Measurements from ENCODE around the gene GPR27. TPM values are rescaled to one million over a fixed set of nuclear protein-coding genes. Genes with fewer than 3 reads are reported as not detected.
A peak's percentile ranks its signal among the peaks of the same experiment; 100 is the strongest.

Gene GPR27
- 13.0 TPM for polyA plus RNA-seq (2013, experiment 1 of 2)
- 13.4 TPM for polyA plus RNA-seq (2013, experiment 2 of 2)

- H3K27ac ChIP-seq (replicated peaks; ENCODE audit: low read length), result no peak within 1 kb of the TSS
- peak within 1 kb of the TSS; percentile 99 for H3K4me2 ChIP-seq (ENCODE audit: insufficient read depth, low read length, poor library complexity, severe bottlenecking)
- H2BK5ac ChIP-seq (ENCODE audit: low read length), result peak within 1 kb of the TSS; percentile 17
- H3K9me3 ChIP-seq (replicated peaks in 1 of 2; ENCODE audit: control insufficient read depth in 2 of 2, insufficient read depth in 1 of 2, low read depth in 1 of 2, low read length in 2 of 2), result no peaks in the 10 kb centered on the region
- peak within 1 kb of the TSS; percentile 62 to 98 for H3K4me3 ChIP-seq (ENCODE audit: low read length in 2 of 2)
- peaks cover 8 to 79% (median 39%) of the 10 kb centered on the region in 3 experiments for H3K27me3 ChIP-seq (ENCODE audit: control insufficient read depth in 3 of 3, insufficient read depth in 3 of 3, low read depth in 1 of 3, low read length in 3 of 3)
- no peaks in the 10 kb centered on the region for H3K79me1 ChIP-seq (ENCODE audit: low read depth, low read length)
- peak within 1 kb of the TSS; percentile 98 for H3K9ac ChIP-seq (ENCODE audit: low read depth, low read length, poor library complexity)
- H2BK120ac ChIP-seq (ENCODE audit: low read depth, low read length), result peak within 1 kb of the TSS; percentile 87
- peak within 1 kb of the TSS; percentile 89 for H2BK15ac ChIP-seq (ENCODE audit: low read length)
- H3K18ac ChIP-seq (ENCODE audit: low read length), result peak within 1 kb of the TSS; percentile 100
- peak within 1 kb of the TSS; percentile 89 for H4K91ac ChIP-seq (ENCODE audit: low read depth, low read length, poor library complexity)
- H2BK12ac ChIP-seq (ENCODE audit: low read length), result peak within 1 kb of the TSS; percentile 87
- no CpG with 5 or more reads among the region's 131 CpGs for WGBS, 2 donors (ENCODE audit: extremely low coverage in 2 of 2, insufficient read length in 2 of 2, insufficient replicate concordance in 1 of 2)
- H3K4ac ChIP-seq (ENCODE audit: low read length), result peak within 1 kb of the TSS; percentile 97
- H4K8ac ChIP-seq (ENCODE audit: low read depth, low read length), result peak within 1 kb of the TSS; percentile 89
- H3K14ac ChIP-seq (ENCODE audit: low read length), result peak within 1 kb of the TSS; percentile 76
- peak within 1 kb of the TSS; percentile 93 for H2AFZ ChIP-seq (ENCODE audit: low read length)
- peaks cover 0 to 4% of the 10 kb centered on the region in 2 donors for H3K4me1 ChIP-seq (ENCODE audit: control insufficient read depth in 2 of 2, insufficient read depth in 1 of 2, low read depth in 1 of 2, low read length in 2 of 2)
- peak within 1 kb of the TSS; percentile 32 for H2AK5ac ChIP-seq (ENCODE audit: low read depth, low read length)
- H3K23ac ChIP-seq (ENCODE audit: low read depth, low read length, poor library complexity), result peak within 1 kb of the TSS; percentile 98
- no peaks in the 10 kb centered on the region for H3K36me3 ChIP-seq (replicated peaks in 1 of 2; ENCODE audit: control insufficient read depth in 2 of 2, insufficient read depth in 2 of 2, low read length in 2 of 2)
- no peak for DNase-seq (ENCODE audit: low spot score)
Measured at GRCh38 chr3:71753701-71754609, at the start of gene GPR27. GPR27 (plus strand) TSS chr3:71753855; CDS start chr3:71754050, 195 bp downstream.

- Histone ChIP-seq H3K18ac (ENCODE audit: low read length) (no peak overlapping the region), H3K27ac (replicated peaks; ENCODE audit: low read length) (no peak overlapping the region), H3K4me3 (ENCODE audit: low read length in 2 of 2) (no peak overlapping the region), H3K36me3 (replicated peaks in 1 of 2; ENCODE audit: control insufficient read depth in 2 of 2, insufficient read depth in 2 of 2, low read length in 2 of 2) (no peaks in the 10 kb centered on the region), H3K9me3 (replicated peaks in 1 of 2; ENCODE audit: control insufficient read depth in 2 of 2, insufficient read depth in 1 of 2, low read depth in 1 of 2, low read length in 2 of 2) (no peaks in the 10 kb centered on the region), H3K4me2 (ENCODE audit: insufficient read depth, low read length, poor library complexity, severe bottlenecking) (no peak overlapping the region), H3K27me3 (ENCODE audit: control insufficient read depth in 3 of 3, insufficient read depth in 3 of 3, low read depth in 1 of 3, low read length in 3 of 3) (no peaks in the 10 kb centered on the region), H2AK5ac (ENCODE audit: low read depth, low read length) (no peak overlapping the region), H3K14ac (ENCODE audit: low read length) (no peak overlapping the region), H3K23ac (ENCODE audit: low read depth, low read length, poor library complexity) (no peak overlapping the region), H3K79me1 (ENCODE audit: low read depth, low read length) (no peaks in the 10 kb centered on the region), H2BK12ac (ENCODE audit: low read length) (no peak overlapping the region), H3K9ac (ENCODE audit: low read depth, low read length, poor library complexity) (no peak overlapping the region), H2BK120ac (ENCODE audit: low read depth, low read length) (no peak overlapping the region), H2AFZ (ENCODE audit: low read length) (no peak overlapping the region), H4K91ac (ENCODE audit: low read depth, low read length, poor library complexity) (no peak overlapping the region), H3K4ac (ENCODE audit: low read length) (no peak overlapping the region), H3K4me1 (ENCODE audit: control insufficient read depth in 2 of 2, insufficient read depth in 1 of 2, low read depth in 1 of 2, low read length in 2 of 2) (no peaks in the 10 kb centered on the region), H2BK5ac (ENCODE audit: low read length) (no peak overlapping the region), H2BK15ac (ENCODE audit: low read length) (no peak overlapping the region), H4K8ac (ENCODE audit: low read depth, low read length) (no peak overlapping the region)
- no peak for DNase-seq (ENCODE audit: low spot score)
Measured at GRCh38 chr3:71704915-71705314, 48.7 kb upstream of the GPR27 start.

- Histone ChIP-seq H2BK15ac (ENCODE audit: low read length) (no peak overlapping the region), H3K27me3 (ENCODE audit: control insufficient read depth in 3 of 3, insufficient read depth in 3 of 3, low read depth in 1 of 3, low read length in 3 of 3) (no peaks in the 10 kb centered on the region), H2AFZ (ENCODE audit: low read length) (no peak overlapping the region), H4K8ac (ENCODE audit: low read depth, low read length) (no peak overlapping the region), H2BK120ac (ENCODE audit: low read depth, low read length) (no peak overlapping the region), H3K9me3 (replicated peaks in 1 of 2; ENCODE audit: control insufficient read depth in 2 of 2, insufficient read depth in 1 of 2, low read depth in 1 of 2, low read length in 2 of 2) (no peaks in the 10 kb centered on the region), H3K4me1 (ENCODE audit: control insufficient read depth in 2 of 2, insufficient read depth in 1 of 2, low read depth in 1 of 2, low read length in 2 of 2) (no peaks in the 10 kb centered on the region), H3K36me3 (replicated peaks in 1 of 2; ENCODE audit: control insufficient read depth in 2 of 2, insufficient read depth in 2 of 2, low read length in 2 of 2) (no peaks in the 10 kb centered on the region), H3K79me1 (ENCODE audit: low read depth, low read length) (no peaks in the 10 kb centered on the region), H3K14ac (ENCODE audit: low read length) (no peak overlapping the region), H4K91ac (ENCODE audit: low read depth, low read length, poor library complexity) (no peak overlapping the region), H2AK5ac (ENCODE audit: low read depth, low read length) (no peak overlapping the region), H3K18ac (ENCODE audit: low read length) (no peak overlapping the region), H3K27ac (replicated peaks; ENCODE audit: low read length) (no peak overlapping the region), H2BK12ac (ENCODE audit: low read length) (no peak overlapping the region), H2BK5ac (ENCODE audit: low read length) (no peak overlapping the region), H3K4me2 (ENCODE audit: insufficient read depth, low read length, poor library complexity, severe bottlenecking) (no peak overlapping the region), H3K4me3 (ENCODE audit: low read length in 2 of 2) (no peak overlapping the region), H3K23ac (ENCODE audit: low read depth, low read length, poor library complexity) (no peak overlapping the region), H3K4ac (ENCODE audit: low read length) (no peak overlapping the region), H3K9ac (ENCODE audit: low read depth, low read length, poor library complexity) (no peak overlapping the region)
- no peak for DNase-seq (ENCODE audit: low spot score)
- no CpG with 5 or more reads among the region's 5 CpGs for WGBS, 2 donors (ENCODE audit: extremely low coverage in 2 of 2, insufficient read length in 2 of 2, insufficient replicate concordance in 1 of 2)
Measured at GRCh38 chr3:71705681-71706080, 48.0 kb upstream of the GPR27 start.

GRCh38 chr3:71707595-71707994 lies 46.1 kb upstream of the GPR27 start:
- WGBS, 2 donors (ENCODE audit: extremely low coverage in 2 of 2, insufficient read length in 2 of 2, insufficient replicate concordance in 1 of 2), result no CpG with 5 or more reads among the region's 5 CpGs
- Histone ChIP-seq H3K14ac (ENCODE audit: low read length) (no peak overlapping the region), H4K91ac (ENCODE audit: low read depth, low read length, poor library complexity) (no peak overlapping the region), H3K23ac (ENCODE audit: low read depth, low read length, poor library complexity) (no peak overlapping the region), H3K79me1 (ENCODE audit: low read depth, low read length) (no peaks in the 10 kb centered on the region), H3K9me3 (replicated peaks in 1 of 2; ENCODE audit: control insufficient read depth in 2 of 2, insufficient read depth in 1 of 2, low read depth in 1 of 2, low read length in 2 of 2) (no peaks in the 10 kb centered on the region), H2AFZ (ENCODE audit: low read length) (no peak overlapping the region), H3K27ac (replicated peaks; ENCODE audit: low read length) (no peak overlapping the region), H2BK120ac (ENCODE audit: low read depth, low read length) (no peak overlapping the region), H3K4me2 (ENCODE audit: insufficient read depth, low read length, poor library complexity, severe bottlenecking) (no peak overlapping the region), H3K9ac (ENCODE audit: low read depth, low read length, poor library complexity) (no peak overlapping the region), H3K4me1 (ENCODE audit: control insufficient read depth in 2 of 2, insufficient read depth in 1 of 2, low read depth in 1 of 2, low read length in 2 of 2) (no peaks in the 10 kb centered on the region), H2BK15ac (ENCODE audit: low read length) (no peak overlapping the region), H4K8ac (ENCODE audit: low read depth, low read length) (no peak overlapping the region), H2BK5ac (ENCODE audit: low read length) (no peak overlapping the region), H2AK5ac (ENCODE audit: low read depth, low read length) (no peak overlapping the region), H3K36me3 (replicated peaks in 1 of 2; ENCODE audit: control insufficient read depth in 2 of 2, insufficient read depth in 2 of 2, low read length in 2 of 2) (no peaks in the 10 kb centered on the region), H3K18ac (ENCODE audit: low read length) (no peak overlapping the region), H2BK12ac (ENCODE audit: low read length) (no peak overlapping the region), H3K4ac (ENCODE audit: low read length) (no peak overlapping the region), H3K27me3 (ENCODE audit: control insufficient read depth in 3 of 3, insufficient read depth in 3 of 3, low read depth in 1 of 3, low read length in 3 of 3) (peaks cover 0 to 6% (median 0%) of the 10 kb centered on the region in 3 experiments), H3K4me3 (ENCODE audit: low read length in 2 of 2) (no peak overlapping the region)
- DNase-seq (ENCODE audit: low spot score), result no peak

Data from neuronal stem cell (in vitro differentiated cells).